ENCODE data around the gene EIF4B.

Gene EIF4B

GRCh38 chr12:53056901-53057300 lies 50.6 kb downstream of the EIF4B start:
- H2AFZ ChIP-seq (ENCODE audit: low read depth, low read length) = no peak overlapping the region
- no peaks in the 10 kb centered on the region for H3K27me3 ChIP-seq (ENCODE audit: insufficient read depth, low read length, poor library complexity)
- no peaks in the 10 kb centered on the region for H3K79me2 ChIP-seq (ENCODE audit: insufficient read depth, low read length)
- no peak overlapping the region for H3K27ac ChIP-seq (ENCODE audit: low read length)
- H3K9ac ChIP-seq (ENCODE audit: low read depth, low read length) = no peak overlapping the region
- no peaks in the 10 kb centered on the region for H3K4me1 ChIP-seq (ENCODE audit: insufficient read depth, low read length)
- ATAC-seq (ENCODE audit: insufficient read depth, low read depth) (no peak), DNase-seq (no peak)
- H3K4me3 ChIP-seq (ENCODE audit: low read depth in 1 of 2, low read length in 2 of 2) = no peak overlapping the region
- no peaks in the 10 kb centered on the region for H3K9me3 ChIP-seq (ENCODE audit: insufficient read depth, low read length, severe bottlenecking)
- no peaks in the 10 kb centered on the region for H3K36me3 ChIP-seq (ENCODE audit: insufficient read depth, low read length)
- no peaks in the 10 kb centered on the region for H4K20me1 ChIP-seq (ENCODE audit: insufficient read depth, low read length)
- no peak overlapping the region for H3K4me2 ChIP-seq (ENCODE audit: insufficient read depth, low read length)
- no peak for TF ChIP-seq EZH2 (IDR thresholded peaks at IDR 0.05; ENCODE audit: borderline replicate concordance, low read depth, low read length, severe bottlenecking)
- TF ChIP-seq, protein P1, sequence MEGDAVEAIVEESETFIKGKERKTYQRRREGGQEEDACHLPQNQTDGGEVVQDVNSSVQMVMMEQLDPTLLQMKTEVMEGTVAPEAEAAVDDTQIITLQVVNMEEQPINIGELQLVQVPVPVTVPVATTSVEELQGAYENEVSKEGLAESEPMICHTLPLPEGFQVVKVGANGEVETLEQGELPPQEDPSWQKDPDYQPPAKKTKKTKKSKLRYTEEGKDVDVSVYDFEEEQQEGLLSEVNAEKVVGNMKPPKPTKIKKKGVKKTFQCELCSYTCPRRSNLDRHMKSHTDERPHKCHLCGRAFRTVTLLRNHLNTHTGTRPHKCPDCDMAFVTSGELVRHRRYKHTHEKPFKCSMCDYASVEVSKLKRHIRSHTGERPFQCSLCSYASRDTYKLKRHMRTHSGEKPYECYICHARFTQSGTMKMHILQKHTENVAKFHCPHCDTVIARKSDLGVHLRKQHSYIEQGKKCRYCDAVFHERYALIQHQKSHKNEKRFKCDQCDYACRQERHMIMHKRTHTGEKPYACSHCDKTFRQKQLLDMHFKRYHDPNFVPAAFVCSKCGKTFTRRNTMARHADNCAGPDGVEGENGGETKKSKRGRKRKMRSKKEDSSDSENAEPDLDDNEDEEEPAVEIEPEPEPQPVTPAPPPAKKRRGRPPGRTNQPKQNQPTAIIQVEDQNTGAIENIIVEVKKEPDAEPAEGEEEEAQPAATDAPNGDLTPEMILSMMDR (IDR thresholded peaks at IDR 0.05; ENCODE audit: borderline replicate concordance, extremely low read depth, low read length, poor library complexity, severe bottlenecking) = no peak

GRCh38 chr12:53057816-53058500 lies 51.7 kb downstream of the EIF4B start:
- Histone ChIP-seq H3K27me3 (ENCODE audit: insufficient read depth, low read length, poor library complexity) (no peaks in the 10 kb centered on the region), H3K9me3 (ENCODE audit: insufficient read depth, low read length, severe bottlenecking) (no peaks in the 10 kb centered on the region), H3K27ac (ENCODE audit: low read length) (no peak overlapping the region), H3K4me2 (ENCODE audit: insufficient read depth, low read length) (no peak overlapping the region), H3K79me2 (ENCODE audit: insufficient read depth, low read length) (no peaks in the 10 kb centered on the region), H3K4me3 (ENCODE audit: low read depth in 1 of 2, low read length in 2 of 2) (no peak overlapping the region), H4K20me1 (ENCODE audit: insufficient read depth, low read length) (no peaks in the 10 kb centered on the region), H2AFZ (ENCODE audit: low read depth, low read length) (no peak overlapping the region), H3K4me1 (ENCODE audit: insufficient read depth, low read length) (no peaks in the 10 kb centered on the region), H3K36me3 (ENCODE audit: insufficient read depth, low read length) (no peaks in the 10 kb centered on the region), H3K9ac (ENCODE audit: low read depth, low read length) (no peak overlapping the region)
- TF ChIP-seq, protein P1 (IDR thresholded peaks at IDR 0.05; ENCODE audit: borderline replicate concordance, extremely low read depth, low read length, poor library complexity, severe bottlenecking) = no peak
- no peak for TF ChIP-seq EZH2 (IDR thresholded peaks at IDR 0.05; ENCODE audit: borderline replicate concordance, low read depth, low read length, severe bottlenecking)
- DNase-seq (no peak), ATAC-seq (ENCODE audit: insufficient read depth, low read depth) (no peak)

DNA sequence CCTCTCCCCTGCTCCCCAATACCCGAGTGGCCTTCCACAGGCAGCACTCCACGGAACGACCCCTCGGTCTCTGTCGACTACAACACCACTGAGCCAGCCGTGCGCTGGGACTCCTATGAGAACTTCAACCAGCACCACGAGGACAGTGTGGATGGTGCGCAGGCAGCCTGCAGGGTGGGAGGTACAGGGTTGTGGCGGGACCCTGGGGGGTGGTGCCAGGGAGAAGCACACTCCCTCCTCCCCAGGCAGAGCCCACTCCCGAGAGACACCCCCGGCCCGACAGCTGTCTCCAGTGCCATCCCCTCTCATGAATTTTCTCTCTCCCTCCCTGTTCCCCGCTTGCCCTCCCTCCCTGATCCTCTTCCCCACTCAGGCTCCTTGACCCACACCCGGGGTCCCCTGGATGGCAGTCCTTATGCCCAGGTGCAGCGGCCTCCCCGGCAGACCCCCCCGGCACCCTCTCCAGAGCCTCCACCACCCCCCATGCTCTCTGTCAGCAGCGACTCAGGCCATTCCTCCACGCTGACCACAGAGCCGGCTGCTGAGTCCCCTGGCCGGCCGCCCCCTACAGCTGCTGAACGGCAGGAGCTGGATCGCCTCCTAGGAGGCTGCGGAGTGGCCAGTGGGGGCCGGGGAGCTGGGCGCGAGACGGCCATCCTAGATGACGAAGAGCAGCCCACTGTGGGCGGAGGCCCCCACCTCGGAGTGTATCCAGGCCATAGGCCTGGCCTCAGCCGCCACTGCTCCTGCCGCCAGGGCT lies 52.6 kb downstream of the EIF4B start:
- H3K27ac ChIP-seq (ENCODE audit: low read length) = no peak overlapping the region
- H3K4me2 ChIP-seq (ENCODE audit: insufficient read depth, low read length) = no peak overlapping the region

More for the DNA sequence above, 52.6 kb downstream of the EIF4B start:
- Histone ChIP-seq H3K4me3 (ENCODE audit: low read depth in 1 of 2, low read length in 2 of 2) (no peak overlapping the region), H3K36me3 (ENCODE audit: insufficient read depth, low read length) (no peaks in the 10 kb centered on the region), H4K20me1 (ENCODE audit: insufficient read depth, low read length) (no peaks in the 10 kb centered on the region), H3K9me3 (ENCODE audit: insufficient read depth, low read length, severe bottlenecking) (no peaks in the 10 kb centered on the region), H3K79me2 (ENCODE audit: insufficient read depth, low read length) (no peaks in the 10 kb centered on the region), H3K27me3 (ENCODE audit: insufficient read depth, low read length, poor library complexity) (no peaks in the 10 kb centered on the region), H3K4me1 (ENCODE audit: insufficient read depth, low read length) (no peaks in the 10 kb centered on the region), H3K9ac (ENCODE audit: low read depth, low read length) (no peak overlapping the region), H2AFZ (ENCODE audit: low read depth, low read length) (no peak overlapping the region)
- DNase-seq (no peak), ATAC-seq (ENCODE audit: insufficient read depth, low read depth) (no peak)
- TF ChIP-seq, protein P1 (IDR thresholded peaks at IDR 0.05; ENCODE audit: borderline replicate concordance, extremely low read depth, low read length, poor library complexity, severe bottlenecking) = no peak
- TF ChIP-seq EZH2 (IDR thresholded peaks at IDR 0.05; ENCODE audit: borderline replicate concordance, low read depth, low read length, severe bottlenecking) = no peak
